GM12875 (cell line): ENCODE measurements around the gene APBA1.

Experiments
- H3K4me3 ChIP-seq: one replicate; pipeline ENCODE4 v1.5.1; 2011; ENCODE audit warnings: low read depth, low read length, control low read depth
- CTCF ChIP-seq: IDR thresholded peaks from 2 replicates; pipeline ENCODE4 v1.5.1; 2011; ENCODE audit warnings: low read depth, mild to moderate bottlenecking, control low read depth, inconsistent platforms, low read length, moderate library complexity, borderline replicate concordance; ENCODE audit not compliant: insufficient read depth

APBA1 gene

GRCh38 chr9:69453746-69454145 lies 218.4 kb downstream of the APBA1 start:
- TF ChIP-seq CTCF = no peak
- H3K4me3 ChIP-seq = no peak overlapping the region

GRCh38 chr9:69452110-69452782 lies 219.9 kb downstream of the APBA1 start:
- H3K4me3 ChIP-seq = no peak overlapping the region
- TF ChIP-seq CTCF = no peak

GRCh38 chr9:69446496-69446895 lies 225.7 kb downstream of the APBA1 start:
- H3K4me3 ChIP-seq = no peak overlapping the region
- TF ChIP-seq CTCF = no peak

- no peak for TF ChIP-seq CTCF
- no peak overlapping the region for H3K4me3 ChIP-seq
Measured at GRCh38 chr9:69445251-69445650, 226.9 kb downstream of the APBA1 start.

GRCh38 chr9:69444791-69445190 lies 227.4 kb downstream of the APBA1 start:
- TF ChIP-seq CTCF = no peak
- no peak overlapping the region for H3K4me3 ChIP-seq

GRCh38 chr9:69444021-69444420 lies 228.2 kb downstream of the APBA1 start:
- no peak for TF ChIP-seq CTCF
- no peak overlapping the region for H3K4me3 ChIP-seq

DNA sequence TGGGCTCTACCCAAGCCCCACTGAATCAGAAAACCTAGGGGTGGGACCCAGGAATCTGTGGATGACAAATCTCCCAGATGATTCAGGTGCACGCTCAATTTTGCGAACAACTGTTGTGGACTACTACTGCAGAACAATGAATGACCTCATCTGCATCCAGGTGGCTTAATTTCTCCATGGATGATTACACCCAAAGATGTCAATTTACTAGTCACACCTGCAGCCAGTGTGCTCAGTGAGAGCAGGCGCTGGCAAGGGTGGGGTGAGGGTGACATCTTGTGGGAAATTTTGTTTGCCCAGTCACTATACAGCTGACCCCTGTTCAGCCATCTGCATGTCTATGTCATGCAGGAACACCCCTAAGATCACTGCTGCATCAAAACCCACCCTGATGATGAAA lies 229.0 kb downstream of the APBA1 start:
- no peak for TF ChIP-seq CTCF
- H3K4me3 ChIP-seq = no peak overlapping the region
